ENCODE results near the gene MYRF. TPM values are rescaled to one million over a fixed set of nuclear protein-coding genes. Genes with fewer than 3 reads are reported as not detected.

The MYRF gene
- total and polyA plus RNA-seq, 9 of the 15 experiments (the other 6 are each of a cell fraction or from before 2014, with no cell fraction given): 2.3 to 25.8 (median 7.1) TPM

- TF ChIP-seq ATF4 (CRISPR knock-in tag; IDR thresholded peaks at IDR 0.05) (no peak), MAFG (tag; conservative IDR thresholded peaks at IDR 0.05) (no peak), CEBPB (tag; IDR thresholded peaks at IDR 0.05) (peak; percentile 98), CREM (IDR thresholded peaks at IDR 0.05; ENCODE audit: low read depth) (peak; percentile 94), ZNF79 (CRISPR knock-in tag; IDR thresholded peaks at IDR 0.05; ENCODE audit: low read depth) (no peak), ELK1 (CRISPR knock-in tag; IDR thresholded peaks at IDR 0.05) (no peak), TARDBP (IDR thresholded peaks at IDR 0.05) (no peak), FOXK2 (conservative IDR thresholded peaks at IDR 0.05 in 1 of 2, IDR thresholded peaks at IDR 0.05 in 1 of 2; ENCODE audit: low read depth in 2 of 2) (no peak), CHD2 (IDR thresholded peaks at IDR 0.05; ENCODE audit: low read depth, low read length) (peak; percentile 93), STAG1 (CRISPR knock-in tag; IDR thresholded peaks at IDR 0.05; ENCODE audit: borderline replicate concordance) (0 out of 2 replicates have a peak, but pooled peaks have one; percentile 4), GTF2A2 (tag; IDR thresholded peaks at IDR 0.05) (no peak), NR4A1 (CRISPR knock-in tag; IDR thresholded peaks at IDR 0.05) (peak; percentile 91; the same call in 1 of the 2 replicates), NR4A1 (tag; IDR thresholded peaks at IDR 0.05) (peak; percentile 80), SUPT5H (IDR thresholded peaks at IDR 0.05) (no peak; the same call in 1 of the 2 replicates), ZC3H4 (CRISPR knock-in tag; IDR thresholded peaks at IDR 0.05; ENCODE audit: borderline replicate concordance) (no peak), BRD9 (IDR thresholded peaks at IDR 0.05; ENCODE audit: low read depth, partially characterized antibody) (no peak), NCOA4 (IDR thresholded peaks at IDR 0.05; ENCODE audit: partially characterized antibody) (no peak), ZNF511 (CRISPR knock-in tag; IDR thresholded peaks at IDR 0.05) (peak; percentile 6; the same call in 1 of the 2 replicates), ARID1B (IDR thresholded peaks at IDR 0.05) (no peak; the same call in 1 of the 2 replicates), CTCFL (IDR thresholded peaks at IDR 0.05; ENCODE audit: borderline replicate concordance, insufficient read depth, low read depth, low read length, poor library complexity, severe bottlenecking) (peak; percentile 96), E2F1 (CRISPR knock-in tag; IDR thresholded peaks at IDR 0.05) (peak; percentile 80; the same call in 1 of the 2 replicates), POLR2A (conservative IDR thresholded peaks at IDR 0.05) (no peak; the same call in 1 of the 2 replicates), EHMT2 (IDR thresholded peaks at IDR 0.05) (no peak), BCOR (IDR thresholded peaks at IDR 0.05) (no peak), ARHGAP35 (IDR thresholded peaks at IDR 0.05; ENCODE audit: partially characterized antibody) (no peak)
Observed at GRCh38 chr11:61816736-61817455, 64.5 kb downstream of the MYRF start, which contains the start of gene FADS1 (continued).

All from K562 (cell line).